Posterior cingulate gyrus (tissue), 11 donors: ENCODE data around the gene GRM2.

ENCODE experiments used
- DNase-seq, 10 donors: peaks; one replicate each; pipeline versions ENCODE4 v3.0.0 to v3.0.0-alpha.2; 2020 to 2021; ENCODE audit warnings: mixed read lengths in 3 of 10
- intact Hi-C: fragments of 100-400 bp; cut with DNase I; formaldehyde crosslinking; loops from one replicate; pipeline ENCODE4 v1.15.1; 2023

GRM2 gene

DNA sequence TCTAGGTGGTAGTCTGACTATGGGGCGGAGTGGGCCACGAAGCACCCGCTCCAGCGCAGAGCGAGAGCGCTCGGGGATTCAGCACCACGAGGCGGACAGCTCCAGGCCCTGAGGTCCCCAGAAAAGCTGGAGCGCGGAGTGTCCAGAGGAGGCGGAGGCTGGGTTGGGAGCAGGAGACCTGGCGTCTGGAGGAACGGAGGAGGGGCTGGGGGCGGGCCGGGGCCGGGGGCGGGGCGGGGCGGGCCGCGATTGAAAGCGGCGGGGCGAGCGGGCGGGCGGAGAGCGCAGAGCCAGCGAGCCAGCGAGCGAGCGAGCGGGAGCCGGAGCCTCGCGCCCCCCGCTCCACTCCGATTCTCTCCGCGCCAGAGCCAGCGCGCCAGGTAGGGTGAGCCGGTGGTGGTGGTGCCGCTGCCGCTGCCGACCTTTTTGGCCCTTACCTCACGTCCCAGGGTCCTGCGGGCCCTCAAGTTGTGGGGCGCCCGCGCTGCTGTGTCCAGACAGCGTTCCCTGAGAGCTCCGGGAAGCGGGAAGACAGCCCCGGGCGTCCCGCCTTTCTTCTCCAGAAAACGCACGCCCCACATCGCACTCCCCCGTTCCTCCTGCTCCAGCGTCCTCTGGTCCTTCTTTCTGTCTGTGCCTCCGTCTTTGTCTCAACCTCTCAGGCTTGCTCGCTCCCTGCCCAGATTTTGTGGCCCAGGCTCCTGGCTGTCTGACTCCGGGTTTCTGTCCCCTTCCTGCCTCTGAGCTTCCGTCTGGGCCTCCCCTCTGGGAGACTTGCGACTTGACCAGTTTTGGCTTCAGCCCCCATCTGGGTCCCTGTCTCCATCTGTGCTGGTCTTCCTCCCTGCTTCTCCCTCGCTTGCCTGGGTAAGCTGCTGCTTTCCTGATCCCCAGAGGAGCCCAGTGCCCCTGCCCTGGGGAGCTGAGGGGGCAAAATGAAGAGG, at the start of gene GRM2:
TSS of gene GRM2 (plus strand) at position 281 of the 944 bp plus-strand sequence. CDS start 1,916 bp downstream, outside the sequence.
- DNase-seq = peak; percentile 33 to 93 (median 59)
- intact Hi-C loops = no loop called here

DNA sequence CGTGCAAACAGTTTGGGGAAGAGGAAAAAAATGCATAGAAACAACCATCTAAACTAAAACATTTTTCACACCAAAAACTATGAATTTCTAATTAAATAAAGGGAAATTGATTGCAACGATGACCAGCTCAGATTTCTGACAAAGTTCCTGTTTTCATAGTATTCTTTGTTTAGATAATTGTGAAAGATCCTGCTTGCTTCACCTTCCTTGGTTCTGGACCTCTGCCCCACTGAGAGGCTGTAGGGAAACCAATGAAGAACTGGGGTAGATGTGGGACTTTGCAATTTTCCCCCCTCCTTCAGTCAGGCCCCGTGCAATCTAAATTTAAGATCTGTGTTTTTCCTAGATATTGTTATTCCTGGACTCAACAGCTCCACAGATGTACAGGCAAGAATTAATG, 49.6 kb upstream of the GRM2 start:
- DNase-seq = no peak
- intact Hi-C loops = no loop called here

DNA sequence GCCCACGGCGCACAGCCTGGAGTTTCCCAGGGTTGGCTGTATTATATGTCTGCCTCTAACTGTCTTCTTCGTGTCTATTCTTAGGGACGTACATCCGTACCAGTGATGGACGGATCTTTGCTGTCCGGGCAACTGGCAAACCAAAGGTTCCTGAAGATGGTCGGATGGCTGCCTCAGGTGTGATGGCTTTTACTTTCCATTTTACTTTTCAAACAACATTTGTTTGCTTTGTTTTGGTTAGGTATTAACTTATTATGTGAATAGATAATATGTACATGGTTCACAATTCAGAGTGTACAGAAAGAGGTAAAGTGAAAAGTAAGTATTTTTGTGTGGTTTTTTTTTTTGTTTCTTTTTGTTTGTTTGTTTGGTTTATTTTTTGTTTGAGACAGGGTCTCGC, 46.9 kb upstream of the GRM2 start:
- no peak for DNase-seq
- intact Hi-C loops = no loop called here

DNA sequence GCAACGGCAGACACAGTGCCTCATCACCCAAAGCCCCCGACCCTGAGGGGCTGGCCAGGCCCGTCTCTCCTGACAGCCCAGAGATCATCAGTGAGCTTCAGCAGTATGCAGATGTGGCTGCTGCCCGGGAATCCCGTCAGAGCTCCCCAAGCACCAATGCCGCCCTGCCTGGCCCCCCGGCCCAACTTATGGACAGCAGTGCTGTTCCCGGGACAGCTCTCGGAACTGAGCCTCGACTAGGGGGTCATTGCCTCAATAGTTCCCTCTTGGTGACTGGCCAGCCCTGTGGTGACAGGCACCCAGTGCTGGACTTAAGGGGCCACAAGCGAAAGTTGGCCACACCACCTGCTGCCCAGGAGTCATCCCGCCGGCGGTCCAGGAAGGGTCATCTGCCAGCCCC, 44.4 kb upstream of the GRM2 start:
- intact Hi-C loops = no loop called here
- no peak for DNase-seq

DNA sequence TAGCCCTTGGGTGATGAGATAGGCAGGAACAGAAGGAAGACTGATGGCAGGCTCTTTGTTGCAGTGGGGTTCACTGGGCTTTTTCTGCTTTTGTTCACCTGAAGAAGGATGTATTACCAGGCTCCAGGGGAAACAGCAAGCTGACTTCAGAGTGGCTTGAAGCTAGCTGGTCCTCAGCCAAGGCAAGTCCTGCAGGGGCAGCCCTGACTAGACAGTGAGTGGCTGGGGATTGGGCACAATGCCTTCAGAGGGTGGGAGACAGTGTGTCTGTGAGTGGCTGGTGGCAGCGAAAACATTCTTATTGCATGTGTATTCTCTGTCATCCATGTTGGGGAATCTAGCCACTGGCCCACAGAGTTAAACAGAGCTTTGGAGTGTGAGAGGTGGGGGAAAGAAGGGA, 38.1 kb upstream of the GRM2 start:
- DNase-seq = no peak
- intact Hi-C loops = loop anchor here (1.0 kb wide), 1 partner anchor 166 kb away; no protein-coding TSS in a partner anchor

DNA sequence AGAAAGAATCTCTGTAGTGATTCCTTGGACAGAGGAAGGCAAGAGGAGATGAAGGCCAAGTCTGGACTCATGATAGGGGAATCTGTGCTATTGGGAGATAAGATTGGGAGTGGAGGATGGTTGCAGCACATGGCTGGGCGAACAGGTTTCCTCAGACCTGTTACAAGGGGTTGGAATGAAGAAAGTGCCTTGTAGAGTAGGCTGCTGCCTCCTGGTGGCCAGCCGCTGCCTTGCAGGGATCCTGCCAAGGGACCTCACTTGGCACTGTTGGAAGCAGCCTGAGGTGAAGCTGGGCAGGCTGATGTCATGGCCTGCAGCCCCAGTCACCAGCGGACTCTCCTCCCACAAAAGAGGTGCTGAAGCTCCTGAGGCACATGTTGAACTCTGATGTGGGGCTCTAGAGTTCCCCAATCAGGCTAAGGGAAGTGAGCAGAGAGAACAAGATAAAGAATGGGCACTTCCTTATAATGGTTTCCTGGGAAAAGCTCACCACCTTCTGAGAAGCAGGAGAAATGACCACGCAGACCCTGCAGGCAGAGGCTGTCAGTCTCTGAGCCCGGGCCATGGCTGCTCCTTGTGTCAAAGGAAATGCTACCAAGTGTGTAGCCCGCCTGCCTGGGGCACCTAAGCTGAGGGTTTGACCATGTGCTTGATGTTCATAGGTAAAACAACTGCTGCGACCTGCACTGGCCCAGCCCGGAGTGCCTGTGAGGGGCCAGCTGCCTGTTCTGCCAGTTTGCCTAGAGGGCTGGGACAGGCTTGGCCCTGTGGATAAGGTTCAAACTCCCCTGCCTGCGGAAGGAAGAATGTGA, 37.4 kb upstream of the GRM2 start:
- intact Hi-C loops = loop anchor here (1.0 to 2.0 kb wide), 2 partner anchors 167 to 277 kb away; no protein-coding TSS in a partner anchor
- DNase-seq = peak; percentile 69 to 97 (median 87)

DNA sequence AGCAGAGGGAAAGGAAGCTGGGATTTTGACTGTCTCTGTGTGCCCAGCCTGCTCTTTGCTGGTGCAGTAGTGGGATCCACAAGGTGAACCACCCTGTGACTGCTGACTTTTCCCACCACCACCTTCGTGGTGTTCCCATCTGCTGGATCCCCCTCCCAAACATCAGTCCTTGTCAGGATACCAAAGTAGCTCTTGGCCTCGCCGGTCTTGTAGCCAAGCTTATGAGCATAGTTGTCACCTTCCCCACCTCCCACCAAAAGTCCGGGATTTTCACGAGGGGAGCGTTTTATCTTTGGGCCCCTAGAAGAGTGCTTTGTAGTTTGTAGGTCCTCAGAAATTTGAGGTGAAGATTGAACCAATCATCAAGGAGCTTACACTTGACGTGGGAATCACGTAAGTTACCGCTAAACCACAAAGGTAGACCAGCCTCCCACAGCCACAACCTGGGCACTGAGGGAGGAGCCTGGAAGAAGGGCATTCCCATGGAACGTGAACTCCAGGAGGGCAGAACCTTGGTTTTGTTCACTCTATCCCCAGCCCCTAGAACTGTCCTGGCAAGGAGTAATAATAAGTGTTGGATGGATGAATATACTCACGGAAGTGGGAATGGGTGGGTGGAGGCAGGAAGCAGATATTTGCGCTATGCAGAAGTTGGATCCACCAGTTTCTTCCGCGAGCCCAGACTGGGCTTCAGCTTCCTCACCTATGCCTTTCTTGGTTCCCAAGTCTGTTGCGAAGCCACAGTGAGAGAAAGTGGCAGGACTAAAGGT, 36.6 kb upstream of the GRM2 start:
- no peak for DNase-seq
- intact Hi-C loops = loop anchor here (2.0 kb wide), 1 partner anchor 277 kb away; no protein-coding TSS in a partner anchor

DNA sequence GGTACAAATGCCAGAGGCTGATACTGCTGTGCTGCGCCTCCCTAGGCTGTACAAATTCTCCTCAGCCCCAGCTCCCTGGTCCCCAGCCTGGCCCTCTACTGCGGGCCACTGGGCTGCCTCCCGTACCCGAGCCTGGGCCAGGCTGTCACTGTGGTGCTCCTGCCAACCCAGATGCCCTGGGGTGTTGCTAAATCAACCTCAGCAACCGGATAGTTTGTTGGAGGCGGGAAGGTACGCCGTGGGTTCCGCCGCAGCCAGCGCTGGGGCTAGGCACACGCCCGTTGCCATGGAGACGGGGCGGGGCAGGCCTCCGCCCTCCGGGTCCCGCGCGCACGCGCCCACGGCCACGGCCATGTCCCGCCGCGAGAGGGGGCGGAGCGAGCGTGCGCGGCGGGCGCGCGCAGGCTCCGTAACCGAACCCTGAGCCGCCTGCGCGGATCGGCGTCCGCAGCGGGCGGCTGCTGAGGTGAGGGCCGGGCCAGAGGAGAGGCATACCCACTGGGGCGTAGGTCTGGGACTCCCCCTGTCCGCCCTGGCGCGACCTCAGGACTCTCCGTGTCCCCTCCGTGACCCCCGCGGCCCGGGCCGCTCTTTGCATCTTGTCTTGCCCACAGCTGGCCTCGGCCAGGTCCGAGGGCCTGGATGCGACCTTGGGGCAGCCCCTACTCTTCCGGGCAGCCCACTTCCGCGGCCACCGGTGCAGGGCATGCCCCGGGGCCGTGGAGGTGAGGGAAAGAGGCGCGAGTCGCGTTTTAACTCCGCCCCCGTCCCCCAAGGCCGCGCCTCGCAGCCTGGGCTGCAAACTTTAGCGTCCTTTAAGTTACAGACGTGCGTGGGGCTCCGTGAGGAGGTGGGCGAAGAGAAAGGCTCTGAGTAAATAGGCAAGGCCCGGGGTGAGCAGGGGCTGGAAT, 35.8 kb upstream of the GRM2 start, which contains the start of gene TEX264:
TSS of gene TEX264 (plus strand) at position 430 of the 911 bp plus-strand sequence. CDS start 3,053 bp downstream, outside the sequence.
- peak; percentile 72 to 98 (median 84) for DNase-seq
- intact Hi-C loops = loop anchor here (1.0 to 2.0 kb wide), 2 partner anchors 172 to 278 kb away; no protein-coding TSS in a partner anchor

DNA sequence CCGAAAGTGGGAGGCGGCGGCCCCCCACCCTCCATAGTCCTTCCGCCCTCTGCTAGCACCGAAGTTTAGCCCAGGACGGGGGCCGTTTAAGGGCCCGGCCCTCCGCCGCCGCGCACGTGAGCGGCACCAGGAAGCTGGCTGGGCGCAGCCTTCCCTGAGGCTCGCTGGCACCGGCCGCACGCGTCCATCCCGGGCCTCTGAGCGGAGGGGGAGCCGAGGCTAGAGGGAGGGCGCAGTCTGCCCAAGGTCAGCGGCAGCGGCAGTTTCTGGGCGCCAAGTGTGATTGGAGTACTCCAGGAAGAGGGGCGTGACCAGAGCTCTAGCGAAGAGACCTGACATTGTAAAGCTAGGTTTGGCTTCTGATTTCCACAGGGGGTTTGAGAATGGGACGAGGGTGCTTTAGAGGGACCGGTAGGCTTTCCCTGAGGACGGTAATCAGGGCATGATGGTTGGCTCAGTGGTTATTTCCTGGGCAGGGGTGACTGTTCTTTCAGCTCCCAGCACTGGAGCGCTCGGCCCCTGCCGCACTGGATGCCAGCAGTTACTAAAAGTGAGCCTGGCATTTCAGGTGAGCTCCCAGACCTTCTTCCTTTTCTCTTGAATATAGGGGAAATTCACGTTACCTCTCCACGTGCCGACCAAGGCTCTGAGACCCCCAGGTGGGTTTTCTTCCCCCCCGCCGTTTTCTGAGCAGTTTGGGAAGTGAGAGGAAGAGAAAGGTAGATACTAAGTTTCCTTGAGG, 35.0 kb upstream of the GRM2 start:
- peak in 5 of 10 donors; percentile 39 to 92 (median 51) for DNase-seq
- intact Hi-C loops = loop anchor here (1.0 to 2.0 kb wide), 2 partner anchors 173 to 279 kb away; no protein-coding TSS in a partner anchor

DNA sequence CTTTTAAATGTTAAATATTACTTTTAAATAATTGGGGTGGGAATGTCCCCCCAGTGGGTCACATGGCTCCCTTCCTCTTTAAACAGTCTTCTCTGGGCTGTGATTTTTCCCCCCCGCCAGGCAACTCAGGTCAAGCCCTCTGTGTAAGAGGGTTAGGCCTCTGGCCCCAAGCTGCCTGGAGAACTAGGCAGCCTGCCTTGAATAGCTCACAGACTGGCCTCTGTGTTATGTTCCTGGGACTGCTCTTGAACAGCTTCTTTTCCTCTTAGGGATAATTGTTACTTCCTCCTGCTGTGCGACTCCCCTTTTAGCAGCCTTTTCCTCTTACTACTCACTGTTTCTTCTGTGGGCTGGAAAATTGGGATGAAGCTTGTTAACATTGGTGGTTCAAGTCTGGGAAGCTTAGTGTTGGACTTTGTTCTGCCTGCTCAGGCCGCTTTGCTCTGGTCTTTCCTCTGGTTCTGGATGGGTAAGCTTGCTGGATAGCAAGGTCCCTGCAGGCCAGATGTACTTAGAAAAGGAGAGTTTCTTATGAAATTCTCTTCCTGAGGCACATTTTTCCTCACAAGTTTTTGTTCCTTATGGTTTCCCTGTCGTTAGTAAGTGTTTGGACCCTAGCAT, 33.6 kb upstream of the GRM2 start:
- intact Hi-C loops = no loop called here
- peak in 2 of 10 donors; percentile 7 to 62 for DNase-seq

DNA sequence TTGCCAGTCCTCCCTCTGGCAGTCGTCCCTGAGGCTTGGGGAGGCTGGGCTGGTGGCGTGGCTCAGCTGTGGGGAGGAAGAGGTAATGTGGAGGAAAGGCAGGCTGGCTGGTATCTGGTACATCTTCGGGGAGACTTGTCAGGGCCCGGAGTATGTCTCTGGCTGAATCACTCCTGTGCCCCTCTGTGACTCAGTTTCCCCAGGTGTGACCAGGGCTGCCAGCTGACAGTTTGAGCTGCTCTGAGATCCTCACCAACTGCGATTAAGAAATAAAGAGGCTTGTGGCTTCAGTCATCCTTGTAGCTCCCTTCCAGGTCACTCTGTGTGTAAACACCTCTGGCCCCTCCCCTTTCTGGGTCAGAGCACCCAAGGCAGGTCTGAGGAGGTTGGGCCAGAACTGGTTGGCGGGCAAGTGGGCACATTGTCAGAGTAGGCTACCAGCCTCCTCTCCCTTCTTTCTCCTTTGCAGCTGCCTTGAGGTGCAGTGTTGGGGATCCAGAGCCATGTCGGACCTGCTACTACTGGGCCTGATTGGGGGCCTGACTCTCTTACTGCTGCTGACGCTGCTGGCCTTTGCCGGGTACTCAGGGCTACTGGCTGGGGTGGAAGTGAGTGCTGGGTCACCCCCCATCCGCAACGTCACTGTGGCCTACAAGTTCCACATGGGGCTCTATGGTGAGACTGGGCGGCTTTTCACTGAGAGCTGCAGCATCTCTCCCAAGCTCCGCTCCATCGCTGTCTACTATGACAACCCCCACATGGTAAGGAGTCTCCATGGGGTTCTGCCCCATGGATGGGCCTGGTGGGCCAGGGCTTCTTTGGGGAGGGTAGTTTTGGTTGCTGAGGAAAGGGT, 32.8 kb upstream of the GRM2 start:
- intact Hi-C loops = no loop called here
- DNase-seq = peak in 2 of 10 donors; percentile 3 to 77

DNA sequence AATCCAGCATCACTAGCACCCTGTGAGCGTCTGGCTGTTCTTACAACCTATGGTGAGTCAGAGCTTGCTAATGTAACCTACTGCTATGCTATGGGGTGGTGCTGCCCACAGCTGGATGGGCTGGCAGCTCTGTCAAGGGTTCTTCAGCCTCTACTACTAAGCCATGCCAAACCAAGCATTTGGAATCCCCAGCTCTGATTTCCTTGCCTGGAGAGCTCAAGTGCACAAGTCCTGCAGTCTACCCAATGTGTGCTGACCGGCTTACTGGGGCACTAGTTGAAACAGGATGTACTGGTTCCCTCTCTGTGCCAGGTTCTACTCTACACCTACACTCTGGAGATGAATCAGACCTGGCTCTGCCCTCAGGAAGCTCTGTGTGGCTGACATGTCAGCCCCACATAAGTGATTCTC, 31.7 kb upstream of the GRM2 start:
- peak in 1 of 10 donors; percentile 24 for DNase-seq
- intact Hi-C loops = no loop called here

DNA sequence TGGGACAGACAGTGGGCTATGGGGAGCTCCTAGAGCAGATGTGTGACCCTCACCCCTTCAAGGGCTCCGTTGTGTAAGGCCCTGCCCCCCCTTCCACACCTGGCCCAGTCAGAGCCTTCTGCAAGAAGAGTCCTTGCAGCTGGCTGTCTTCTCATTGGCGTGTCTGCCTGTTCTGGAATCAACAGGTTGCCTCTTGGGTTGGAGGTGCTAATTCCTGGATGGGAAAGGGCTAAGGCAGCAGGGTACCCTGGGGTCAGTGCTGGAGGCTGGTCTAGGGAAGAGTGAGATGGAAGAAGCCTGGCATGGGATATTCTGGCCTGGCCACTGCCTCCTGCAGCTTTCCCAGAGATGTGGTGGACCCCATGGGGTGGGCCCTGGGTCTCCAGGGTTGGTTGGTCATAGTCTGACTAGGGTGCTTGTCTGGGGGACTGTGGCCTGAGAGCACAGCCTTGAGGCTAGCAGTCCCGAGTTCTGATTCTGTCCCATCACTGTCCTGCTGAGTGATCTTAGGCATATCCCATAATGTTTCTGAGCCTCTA, 30.7 kb upstream of the GRM2 start:
- DNase-seq = peak in 1 of 10 donors; percentile 59
- intact Hi-C loops = no loop called here

DNA sequence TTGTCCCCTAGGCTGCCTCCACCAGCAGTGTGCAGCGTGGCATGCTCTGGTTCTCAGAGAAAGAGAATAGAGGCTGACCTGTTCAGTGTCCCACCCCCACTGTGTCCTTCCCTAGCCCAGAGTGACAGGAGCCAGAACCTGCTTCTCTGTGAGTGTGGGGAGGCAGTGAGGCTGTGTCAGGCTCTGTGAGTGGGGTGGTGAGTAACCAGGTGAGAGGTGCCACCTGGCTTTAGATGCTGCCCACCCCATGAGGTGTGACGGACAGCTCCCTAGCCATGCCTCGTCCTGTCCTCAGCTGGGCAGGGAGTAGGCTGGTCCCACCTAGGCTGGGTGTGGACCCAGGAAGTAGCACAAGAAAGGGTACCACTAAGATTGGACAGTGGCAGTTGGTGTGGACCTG, 29.5 kb upstream of the GRM2 start:
- DNase-seq = peak in 1 of 10 donors; percentile 36
- intact Hi-C loops = no loop called here

DNA sequence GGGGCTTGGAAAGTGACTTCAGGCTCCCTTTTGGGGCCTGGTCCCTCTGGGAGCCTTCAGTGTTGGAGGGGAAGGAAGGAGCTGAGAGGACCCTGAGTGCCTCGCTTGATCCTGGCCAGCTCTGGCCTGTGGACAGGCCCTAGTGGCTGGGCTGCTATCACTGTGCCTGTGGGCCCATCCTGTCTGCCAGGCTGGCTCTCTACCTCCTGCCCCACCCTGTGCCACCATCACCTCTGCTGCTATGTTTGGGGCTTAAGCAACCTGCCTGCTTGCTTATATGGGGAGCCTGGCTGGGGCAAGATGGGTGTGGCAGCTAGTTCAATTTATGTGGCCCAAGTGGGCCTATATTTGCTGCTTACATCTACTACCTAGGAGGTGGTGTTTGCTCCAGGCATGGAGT, 28.7 kb upstream of the GRM2 start:
- intact Hi-C loops = no loop called here

DNA sequence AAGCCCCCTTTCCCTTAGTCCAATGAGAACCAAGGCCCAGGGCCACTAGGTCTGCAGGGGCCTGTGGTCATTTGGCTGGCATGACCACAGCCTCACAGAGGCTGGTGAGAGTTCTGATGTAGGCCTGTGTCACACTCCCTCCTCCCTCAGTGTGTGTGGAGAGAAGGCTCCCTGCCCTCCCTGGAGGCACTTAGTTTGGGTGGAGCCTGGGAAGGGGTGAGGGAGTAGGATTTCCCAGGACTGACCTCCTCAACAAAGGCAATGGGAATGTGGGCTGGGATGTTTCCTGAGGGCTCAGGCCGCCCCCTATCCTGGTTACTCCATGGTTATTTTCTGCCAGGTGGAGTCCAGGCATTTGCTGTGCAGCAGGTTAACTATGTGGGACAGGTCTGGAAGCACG, 28.2 kb upstream of the GRM2 start:
- peak in 2 of 10 donors; percentile 5 to 22 for DNase-seq
- intact Hi-C loops = no loop called here

More for the DNA sequence above, 28.7 kb upstream of the GRM2 start:
- DNase-seq = peak in 1 of 10 donors; percentile 61
